Hypothalamus (tissue), 51 donors: ENCODE results near the gene CCDC106.

ENCODE experiments used
- DNase-seq, 51 donors: peaks; one replicate each; lab custom pipeline; 2025; lab: John Stamatoyannopoulos, UW

The CCDC106 gene

DNA sequence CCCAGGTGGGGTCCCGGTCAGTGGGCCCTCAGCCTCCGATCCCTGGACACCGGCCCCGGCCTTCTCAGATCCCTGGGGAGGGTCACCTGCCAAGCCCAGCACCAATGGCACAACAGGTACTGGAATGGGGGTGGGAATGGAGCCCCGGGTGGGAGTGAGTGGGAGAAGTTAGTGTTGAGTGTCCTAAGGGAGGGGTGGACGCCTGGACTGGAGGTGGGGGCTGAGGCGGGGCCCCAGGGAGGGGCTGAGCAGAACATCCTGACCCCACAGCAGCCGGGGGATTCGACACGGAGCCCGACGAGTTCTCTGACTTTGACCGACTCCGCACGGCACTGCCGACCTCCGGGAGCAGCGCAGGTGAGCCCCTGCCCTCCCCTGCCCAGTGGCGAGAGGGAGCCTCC is 44.7 kb downstream of the CCDC106 start:
- DNase-seq, result no peak

DNA sequence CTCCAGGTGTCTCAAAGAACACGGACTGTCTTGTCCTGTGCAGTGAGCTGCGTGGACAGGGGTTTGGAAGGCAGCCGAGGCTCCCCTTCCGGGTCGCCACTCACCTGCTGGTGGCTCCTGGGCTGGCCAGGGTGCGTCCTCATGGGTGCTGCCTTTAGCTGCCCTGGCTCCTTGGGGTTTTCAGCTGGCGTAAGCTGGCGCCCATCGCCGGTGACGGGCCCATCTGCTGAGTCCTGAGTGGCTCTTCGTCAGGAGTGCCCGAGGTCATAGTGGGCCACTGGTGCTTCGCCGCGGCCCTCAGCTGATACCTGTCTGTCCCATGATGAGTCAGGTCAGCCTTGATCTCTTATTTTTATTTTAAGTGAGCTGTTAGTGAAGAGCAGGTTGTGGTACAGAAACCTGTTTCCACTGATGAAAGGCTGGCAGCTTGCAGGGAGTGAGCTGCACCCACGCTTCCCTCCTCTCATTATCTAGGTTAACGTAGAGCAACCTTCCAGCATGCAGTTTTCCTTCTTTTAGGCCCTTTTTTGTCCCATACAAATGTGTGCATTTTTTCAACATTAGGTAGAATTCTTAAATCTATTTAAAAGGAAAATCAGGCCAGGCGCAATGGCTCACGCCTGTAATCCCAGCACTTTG is 45.4 kb downstream of the CCDC106 start:
- DNase-seq, result no peak

DNA sequence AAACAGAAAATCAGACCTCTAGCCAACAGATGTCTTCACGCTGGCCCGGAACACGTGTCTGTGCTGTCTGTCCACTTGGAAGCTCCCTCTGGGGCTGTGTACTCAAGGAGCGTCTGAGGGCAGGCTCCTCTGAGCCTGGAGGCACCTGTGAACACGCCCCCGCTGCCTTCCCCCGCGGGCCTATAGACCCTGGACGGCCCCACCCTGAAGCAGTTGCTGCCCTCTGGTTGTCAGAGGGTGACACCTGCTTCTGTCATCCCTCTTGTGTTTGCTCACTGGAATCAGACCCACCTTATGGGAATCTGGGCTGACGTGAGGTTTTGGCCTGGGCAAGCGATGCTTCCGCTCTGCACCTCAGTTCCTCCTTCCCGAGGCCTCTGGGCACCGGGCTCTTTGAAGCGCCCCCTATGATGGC is 46.2 kb downstream of the CCDC106 start:
- no peak for DNase-seq

DNA sequence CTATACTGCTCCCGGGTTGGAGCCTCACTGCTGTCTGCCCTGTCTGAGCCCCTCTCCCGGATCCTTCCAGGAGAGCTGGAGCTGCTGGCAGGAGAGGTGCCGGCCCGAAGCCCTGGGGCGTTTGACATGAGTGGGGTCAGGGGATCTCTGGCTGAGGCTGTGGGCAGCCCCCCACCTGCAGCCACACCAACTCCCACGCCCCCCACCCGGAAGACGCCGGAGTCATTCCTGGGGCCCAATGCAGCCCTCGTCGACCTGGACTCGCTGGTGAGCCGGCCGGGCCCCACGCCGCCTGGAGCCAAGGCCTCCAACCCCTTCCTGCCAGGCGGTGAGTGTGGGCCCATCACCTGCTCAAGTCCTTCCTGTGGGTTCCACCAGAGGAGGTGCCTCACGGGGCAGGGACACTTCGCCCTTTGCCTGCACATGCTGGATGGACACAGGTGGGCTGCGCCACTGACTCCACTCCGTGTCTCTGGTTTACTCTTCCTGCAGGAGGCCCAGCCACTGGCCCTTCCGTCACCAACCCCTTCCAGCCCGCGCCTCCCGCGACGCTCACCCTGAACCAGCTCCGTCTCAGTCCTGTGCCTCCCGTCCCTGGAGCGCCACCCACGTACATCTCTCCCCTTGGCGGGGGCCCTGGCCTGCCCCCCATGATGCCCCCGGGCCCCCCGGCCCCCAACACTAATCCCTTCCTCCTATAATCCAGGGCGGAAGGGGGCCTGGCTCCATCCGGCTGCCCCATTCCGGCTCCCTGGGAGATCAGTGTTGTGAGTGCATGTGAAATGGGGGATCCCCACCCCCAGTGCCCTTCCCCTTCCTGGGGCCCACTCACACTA is 46.9 kb downstream of the CCDC106 start:
- DNase-seq, result no peak

DNA sequence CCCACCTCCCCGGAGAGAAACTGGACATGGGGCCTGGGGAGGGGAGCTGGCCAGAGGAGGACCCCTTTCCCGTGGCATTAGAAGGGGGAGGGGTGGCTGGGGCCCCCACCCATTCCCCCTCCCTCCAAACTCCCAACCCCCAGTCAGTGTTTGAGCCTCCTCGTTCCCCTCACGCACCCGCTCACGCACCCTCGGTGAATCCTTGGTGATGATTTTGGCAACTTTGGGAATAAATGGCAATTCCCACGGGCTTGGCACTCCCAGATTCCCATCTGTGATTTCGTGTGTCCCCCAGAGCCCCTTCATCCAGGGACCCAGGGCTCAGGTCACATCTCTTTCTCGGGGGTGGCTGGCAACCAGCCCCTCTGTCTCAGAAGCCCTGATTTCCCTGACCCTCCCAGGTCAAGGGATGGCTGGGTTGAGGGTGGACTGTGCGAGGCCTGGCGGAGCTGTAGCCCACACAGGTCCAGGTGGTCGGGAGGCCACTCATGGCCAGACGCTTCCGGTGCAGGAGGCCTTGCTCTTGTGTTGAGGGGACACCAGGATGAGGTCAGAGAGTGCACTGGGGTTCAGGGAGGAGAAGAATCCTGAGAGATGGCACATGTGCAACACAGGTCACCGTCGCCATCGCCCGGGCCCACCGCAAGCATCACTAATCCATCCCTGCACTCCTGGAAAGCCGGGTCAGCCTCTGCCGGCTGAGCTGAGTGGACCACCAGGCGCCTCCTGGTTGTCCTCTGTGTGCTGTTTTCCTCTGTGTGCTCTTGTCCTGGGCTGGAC is 47.7 kb downstream of the CCDC106 start:
- DNase-seq, result no peak

DNA sequence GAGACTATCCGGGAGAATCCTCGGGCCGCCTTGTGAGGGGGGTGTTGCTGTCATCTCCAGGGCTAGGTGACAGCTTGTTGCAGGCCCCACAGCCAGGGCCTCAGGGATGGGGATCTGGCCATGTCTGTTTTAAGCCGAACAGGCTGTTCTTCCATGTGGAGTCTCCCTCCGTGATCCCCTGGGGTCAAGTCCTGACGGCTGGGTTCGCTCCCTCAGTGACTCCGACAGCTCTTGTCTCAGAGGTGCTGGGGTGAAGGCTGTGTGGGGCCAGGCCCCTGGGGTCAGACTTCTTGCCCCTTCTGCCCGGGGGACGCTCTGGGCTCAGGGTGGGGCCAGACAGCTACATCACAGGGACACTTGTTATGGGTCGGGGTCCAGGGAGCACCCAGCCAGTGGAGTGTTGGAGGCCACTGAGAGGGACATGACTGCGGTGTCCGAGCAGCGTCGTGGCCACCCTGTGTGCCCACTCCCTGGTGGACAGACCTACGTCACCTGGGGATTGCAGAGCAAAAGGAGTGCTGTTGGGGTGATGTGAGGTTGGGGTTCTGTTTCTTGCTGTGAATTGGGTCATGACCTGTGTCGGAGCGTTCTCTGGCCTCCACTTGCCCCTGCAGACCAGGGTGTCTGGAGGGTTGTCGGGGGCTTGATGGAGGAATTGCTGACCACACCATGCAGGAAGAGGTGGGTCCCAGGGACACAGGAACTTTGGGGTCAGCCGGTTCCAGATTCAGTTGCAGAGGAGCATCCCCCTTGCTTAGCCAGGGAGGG is 48.5 kb downstream of the CCDC106 start:
- no peak for DNase-seq

DNA sequence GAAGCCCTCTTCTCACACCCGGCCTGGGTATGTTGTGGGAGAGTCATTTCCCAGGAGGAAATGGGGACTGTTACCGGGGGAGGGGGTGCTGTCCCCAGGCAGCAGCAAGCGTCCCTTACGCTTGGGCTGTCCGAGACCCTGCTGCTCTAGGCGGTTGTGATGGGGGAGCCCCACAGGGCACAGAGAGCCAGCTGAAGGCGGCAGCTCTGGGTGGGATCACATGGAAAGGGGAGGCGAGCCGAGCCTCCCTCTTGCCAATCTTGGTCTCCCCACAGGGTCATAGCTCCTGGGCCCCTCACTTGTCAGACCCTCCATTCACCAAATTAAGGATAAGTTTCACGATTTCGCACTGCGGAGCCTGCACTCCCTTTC is 49.0 kb downstream of the CCDC106 start:
- no peak for DNase-seq

DNA sequence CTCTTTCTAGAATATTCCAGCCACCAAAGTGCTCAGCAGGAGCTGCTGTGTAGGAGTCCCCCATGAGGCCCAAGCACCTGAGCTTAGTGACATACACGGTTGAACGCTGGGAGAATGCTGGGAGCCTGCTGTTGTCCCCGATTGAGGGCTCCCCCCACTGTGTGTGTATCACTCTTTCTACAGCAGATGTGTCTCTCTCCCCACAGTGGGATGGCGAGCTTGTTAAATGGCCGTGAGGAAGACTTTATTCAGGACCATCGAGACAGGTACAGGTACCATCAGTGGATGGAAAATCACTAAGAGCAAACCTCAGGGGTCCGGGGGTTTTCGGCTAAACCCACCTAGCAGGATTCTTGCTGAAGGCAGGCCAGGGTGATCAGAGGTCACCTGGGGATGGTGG is 49.7 kb downstream of the CCDC106 start:
- DNase-seq, result no peak

DNA sequence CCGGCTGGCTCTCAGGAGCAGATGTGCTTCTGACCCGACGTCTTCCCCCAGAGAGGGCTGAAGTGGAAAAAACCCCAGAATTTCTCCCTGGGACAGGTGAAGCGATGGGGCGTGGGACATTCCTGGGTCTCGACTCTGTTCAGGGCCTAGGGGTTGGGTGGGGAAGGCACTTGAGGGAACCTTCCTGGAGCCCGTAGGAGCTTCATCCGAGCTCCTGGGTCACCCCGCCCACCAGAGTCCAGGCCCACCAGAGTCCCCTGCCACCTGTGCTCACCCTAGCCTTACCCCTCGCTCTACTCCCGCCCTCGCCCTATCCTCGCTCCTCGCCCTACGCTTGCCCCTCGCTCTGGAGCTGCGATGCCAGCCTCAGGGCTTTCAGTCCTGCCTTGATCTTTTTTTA is 50.2 kb downstream of the CCDC106 start:
- no peak for DNase-seq

DNA sequence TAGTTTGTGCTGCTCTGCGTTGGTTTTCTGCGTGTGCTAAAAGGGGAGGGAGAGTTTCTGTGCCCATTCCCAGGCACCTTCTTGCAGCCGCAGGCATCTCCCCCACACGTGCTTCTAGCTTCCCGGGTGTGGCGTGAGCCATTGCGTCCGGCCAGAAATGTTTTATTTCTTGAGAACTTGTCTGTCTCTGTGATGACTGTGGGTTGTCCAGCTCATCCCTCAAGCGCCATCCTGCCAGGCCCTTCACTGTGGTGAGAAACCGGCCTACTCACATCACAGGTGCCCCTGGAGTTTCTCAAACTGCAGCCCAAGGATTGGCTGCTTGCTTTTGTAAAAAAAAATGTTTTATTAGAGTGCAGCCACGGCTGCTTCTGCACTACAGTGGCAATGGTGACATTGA is 51.2 kb downstream of the CCDC106 start:
- no peak for DNase-seq

DNA sequence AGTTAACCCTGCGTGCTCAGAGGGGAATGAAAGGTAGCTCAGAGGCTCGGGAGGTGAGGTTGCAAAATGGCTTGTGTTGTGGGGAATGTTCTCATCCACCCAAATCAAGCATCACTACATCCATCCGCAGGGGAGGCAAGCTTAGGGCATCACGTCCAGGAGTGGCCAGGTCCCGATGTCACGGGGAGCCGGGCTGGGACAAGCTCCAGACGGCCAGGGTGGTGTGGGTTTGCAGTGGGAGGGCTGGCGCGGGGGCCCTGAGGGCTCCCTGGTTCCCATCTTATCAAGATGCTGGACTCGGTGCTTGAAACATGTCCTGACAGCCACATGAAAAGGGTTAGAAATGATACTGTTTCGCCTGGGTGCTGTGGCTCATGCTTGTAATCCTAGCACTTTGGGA is 52.8 kb downstream of the CCDC106 start:
- DNase-seq, result no peak

DNA sequence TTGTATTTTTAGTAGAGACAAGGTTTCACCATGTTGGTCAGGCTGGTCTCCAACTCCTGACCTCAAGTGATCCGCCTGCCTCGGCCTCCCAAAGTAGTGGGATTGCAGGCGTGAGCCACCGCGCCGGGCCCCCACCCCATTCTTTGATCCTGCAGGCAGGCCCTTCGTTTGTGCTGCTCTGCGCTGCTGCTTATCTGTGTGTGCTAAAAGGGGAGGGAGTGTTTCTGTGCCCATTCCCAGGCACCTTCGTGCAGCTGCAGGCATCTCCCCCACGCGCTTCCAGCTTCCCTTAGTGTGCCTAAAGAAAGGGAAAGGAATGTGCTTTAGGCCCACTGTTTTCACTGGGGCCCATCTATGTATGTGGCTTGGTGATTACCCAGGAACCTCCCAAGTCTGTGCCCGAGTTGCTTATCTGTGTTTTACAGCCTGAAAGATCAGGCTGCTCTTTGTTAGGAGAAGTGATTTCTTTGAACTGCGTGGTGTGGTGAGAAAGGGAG is 54.2 kb downstream of the CCDC106 start:
- no peak for DNase-seq
